HL-60 (cell line): ENCODE measurements around the gene WRNIP1.

Experiments used
- DNase-seq, 2 experiments: peaks; one replicate each; pipeline ENCODE4 v3.0.0-alpha.2; 2010 to 2020; ENCODE audit warnings: low read depth in 1 of 2, low spot score in 1 of 2
- H3K27ac ChIP-seq: fragments of 250-450 bp; sonication (Bioruptor Pico); replicated peaks from 2 replicates; pipeline ENCODE4 v1.5.1; 2020; ENCODE audit warnings: mild to moderate bottlenecking, moderate library complexity
- H3K27me3 ChIP-seq: fragments of 250-450 bp; sonication (Bioruptor Pico); 2 replicates; pipeline ENCODE4 v1.5.1; 2021; ENCODE audit warnings: mild to moderate bottlenecking, moderate library complexity; ENCODE audit not compliant: insufficient read depth, poor library complexity, severe bottlenecking
- H3K4me3 ChIP-seq: replicated peaks from 2 replicates; pipeline ENCODE4 v1.5.1; 2011; ENCODE audit warnings: mild to moderate bottlenecking, control low read depth, low read length; ENCODE audit not compliant: insufficient read depth
- CTCF ChIP-seq: IDR thresholded peaks from one replicate; pipeline ENCODE4 v1.5.1; 2011; ENCODE audit warnings: low read length, control low read depth, inconsistent platforms; ENCODE audit not compliant: insufficient read depth
- GABPA ChIP-seq: IDR thresholded peaks from 2 replicates; pipeline ENCODE4 v1.6.1; 2012; ENCODE audit warnings: low read depth
- POLR2AphosphoS5 ChIP-seq: IDR thresholded peaks from 2 replicates; pipeline ENCODE4 v1.6.1; 2012; ENCODE audit warnings: low read depth
- SPI1 ChIP-seq: IDR thresholded peaks from 2 replicates; pipeline ENCODE4 v1.6.1; 2012; ENCODE audit warnings: low read depth, mild to moderate bottlenecking, borderline replicate concordance
- TF ChIP-seq, protein P1 (sequence below): IDR thresholded peaks from 2 replicates; pipeline ENCODE4 v1.6.1; 2012; ENCODE audit warnings: low read depth; ENCODE audit not compliant: insufficient replicate concordance

Gene WRNIP1

GRCh38 chr6:2751871-2752270 is 13.3 kb upstream of the WRNIP1 start:
- TF ChIP-seq SPI1 (no peak), GABPA (no peak), POLR2AphosphoS5 (no peak), CTCF (no peak)
- TF ChIP-seq, protein P1, sequence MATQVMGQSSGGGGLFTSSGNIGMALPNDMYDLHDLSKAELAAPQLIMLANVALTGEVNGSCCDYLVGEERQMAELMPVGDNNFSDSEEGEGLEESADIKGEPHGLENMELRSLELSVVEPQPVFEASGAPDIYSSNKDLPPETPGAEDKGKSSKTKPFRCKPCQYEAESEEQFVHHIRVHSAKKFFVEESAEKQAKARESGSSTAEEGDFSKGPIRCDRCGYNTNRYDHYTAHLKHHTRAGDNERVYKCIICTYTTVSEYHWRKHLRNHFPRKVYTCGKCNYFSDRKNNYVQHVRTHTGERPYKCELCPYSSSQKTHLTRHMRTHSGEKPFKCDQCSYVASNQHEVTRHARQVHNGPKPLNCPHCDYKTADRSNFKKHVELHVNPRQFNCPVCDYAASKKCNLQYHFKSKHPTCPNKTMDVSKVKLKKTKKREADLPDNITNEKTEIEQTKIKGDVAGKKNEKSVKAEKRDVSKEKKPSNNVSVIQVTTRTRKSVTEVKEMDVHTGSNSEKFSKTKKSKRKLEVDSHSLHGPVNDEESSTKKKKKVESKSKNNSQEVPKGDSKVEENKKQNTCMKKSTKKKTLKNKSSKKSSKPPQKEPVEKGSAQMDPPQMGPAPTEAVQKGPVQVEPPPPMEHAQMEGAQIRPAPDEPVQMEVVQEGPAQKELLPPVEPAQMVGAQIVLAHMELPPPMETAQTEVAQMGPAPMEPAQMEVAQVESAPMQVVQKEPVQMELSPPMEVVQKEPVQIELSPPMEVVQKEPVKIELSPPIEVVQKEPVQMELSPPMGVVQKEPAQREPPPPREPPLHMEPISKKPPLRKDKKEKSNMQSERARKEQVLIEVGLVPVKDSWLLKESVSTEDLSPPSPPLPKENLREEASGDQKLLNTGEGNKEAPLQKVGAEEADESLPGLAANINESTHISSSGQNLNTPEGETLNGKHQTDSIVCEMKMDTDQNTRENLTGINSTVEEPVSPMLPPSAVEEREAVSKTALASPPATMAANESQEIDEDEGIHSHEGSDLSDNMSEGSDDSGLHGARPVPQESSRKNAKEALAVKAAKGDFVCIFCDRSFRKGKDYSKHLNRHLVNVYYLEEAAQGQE: no peak
- Histone ChIP-seq H3K4me3 (no peak overlapping the region), H3K27me3 (no peaks in the 10 kb centered on the region), H3K27ac (no peak overlapping the region)
- no peak for DNase-seq

DNA sequence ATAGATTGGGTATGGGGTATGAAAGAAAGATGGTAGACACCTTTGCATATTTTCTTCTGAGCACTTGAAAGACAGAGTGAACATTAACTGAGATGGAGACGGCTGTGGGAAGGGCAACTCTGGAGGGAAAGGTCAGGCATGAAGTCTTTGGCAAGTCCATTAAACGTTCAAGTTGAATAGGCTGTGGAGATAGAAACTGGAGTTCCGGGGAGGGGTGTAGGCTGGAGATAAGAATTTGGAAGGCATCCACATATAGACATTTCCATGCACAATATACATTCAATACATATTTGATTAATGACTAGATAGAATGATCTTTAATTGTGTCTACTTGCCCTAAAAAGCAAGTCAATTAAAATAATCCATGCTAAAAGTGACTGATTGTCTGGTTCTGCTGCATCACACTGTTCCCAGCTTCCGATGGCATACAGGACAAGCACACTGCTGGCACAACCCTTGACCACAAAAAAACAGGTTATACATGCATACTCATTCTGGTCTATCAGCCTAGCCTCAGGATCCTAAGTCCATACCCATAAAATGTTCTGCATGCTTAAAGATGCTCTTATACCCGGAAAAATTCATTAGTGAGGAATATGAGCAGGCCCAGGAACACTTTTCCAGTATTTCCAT is 12.6 kb upstream of the WRNIP1 start:
- Histone ChIP-seq H3K4me3 (no peak overlapping the region), H3K27ac (no peak overlapping the region), H3K27me3 (no peaks in the 10 kb centered on the region)
- TF ChIP-seq POLR2AphosphoS5 (no peak), SPI1 (no peak), GABPA (no peak), CTCF (no peak)
- TF ChIP-seq, protein P1: no peak
- DNase-seq: no peak

- Histone ChIP-seq H3K27me3 (no peaks in the 10 kb centered on the region), H3K27ac (no peak overlapping the region), H3K4me3 (no peak overlapping the region)
- DNase-seq: no peak
- TF ChIP-seq POLR2AphosphoS5: no peak
- TF ChIP-seq, protein P1: no peak
- TF ChIP-seq SPI1: no peak
- TF ChIP-seq CTCF: no peak
- TF ChIP-seq GABPA: no peak
These were observed 12.1 kb upstream of the WRNIP1 start for GRCh38 chr6:2753110-2753489.
